GM18868 (cell line): ENCODE results near the gene HAUS5.
"Not testable (repeated sequence)": the region's sequence is repeated elsewhere in the genome, so short reads cannot be mapped to it uniquely, and the experiment has no call there.

Experiments
- ATAC-seq: cut with Tn5 transposase; IDR thresholded peaks from one replicate; pipeline ENCODE4 v1.9.1; 2021; ENCODE audit warnings: mild to moderate bottlenecking, moderate library complexity; ENCODE audit not compliant: unreplicated experiment

Gene HAUS5

GRCh38 chr19:35612559-35613321 lies at the start of gene HAUS5:
TSS of gene HAUS5 (plus strand) at chr19:35612735. CDS start at chr19:35612795, 60 bp downstream.
- ATAC-seq = peak; percentile 75

DNA sequence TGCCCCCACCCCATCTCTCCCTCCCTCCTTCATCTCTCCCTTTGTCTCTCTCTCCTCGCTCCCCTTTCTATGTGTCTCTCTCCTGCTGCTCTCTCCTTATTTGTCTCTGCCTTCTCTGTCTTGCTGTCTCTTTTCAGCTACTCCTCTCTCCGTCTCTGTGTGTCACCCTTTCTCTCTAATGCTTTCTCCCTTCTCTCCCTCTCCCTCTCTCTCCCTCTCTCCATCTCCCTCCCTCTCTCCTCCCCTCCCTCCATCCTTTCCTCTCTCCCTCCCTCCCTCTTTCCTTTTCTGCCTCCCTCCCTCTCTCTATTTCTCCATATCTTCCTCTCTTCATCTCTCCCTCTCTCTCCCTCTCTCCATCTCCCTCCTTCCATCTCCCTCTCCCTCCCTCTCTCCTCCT lies 49.8 kb upstream of the HAUS5 start:
- no peak for ATAC-seq

GRCh38 chr19:35563207-35563829 lies 49.2 kb upstream of the HAUS5 start, which contains the start of gene ATP4A:
TSS of gene ATP4A (minus strand) at chr19:35563658. CDS start at chr19:35563629, 29 bp downstream.
- no peak for ATAC-seq

GRCh38 chr19:35565016-35565856 lies 47.3 kb upstream of the HAUS5 start:
- ATAC-seq = no peak

- ATAC-seq = no peak
Measured at GRCh38 chr19:35566738-35567137, 45.8 kb upstream of the HAUS5 start.

- no peak for ATAC-seq
Measured at GRCh38 chr19:35569281-35569781, 43.2 kb upstream of the HAUS5 start.

- no peak for ATAC-seq
Measured at GRCh38 chr19:35571406-35571965, 41.0 kb upstream of the HAUS5 start.

DNA sequence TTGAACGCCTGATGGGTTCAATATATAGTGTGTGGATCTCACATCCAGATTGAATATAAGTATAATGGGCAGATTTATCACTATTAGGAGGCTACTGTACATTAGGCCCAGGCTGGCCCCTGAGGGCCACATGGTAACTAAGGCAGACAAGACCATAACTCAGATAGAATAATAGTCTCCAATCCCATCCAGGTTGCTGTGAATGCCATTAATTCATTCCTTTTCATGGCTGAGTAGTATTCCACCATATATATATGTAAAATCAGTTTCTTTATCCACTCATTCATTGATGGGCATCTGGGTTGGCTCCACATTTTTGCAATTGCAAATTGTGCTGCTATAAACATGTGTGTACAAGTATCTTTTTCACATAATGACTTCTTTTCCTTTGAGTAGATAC lies 34.6 kb upstream of the HAUS5 start:
- ATAC-seq = no peak

DNA sequence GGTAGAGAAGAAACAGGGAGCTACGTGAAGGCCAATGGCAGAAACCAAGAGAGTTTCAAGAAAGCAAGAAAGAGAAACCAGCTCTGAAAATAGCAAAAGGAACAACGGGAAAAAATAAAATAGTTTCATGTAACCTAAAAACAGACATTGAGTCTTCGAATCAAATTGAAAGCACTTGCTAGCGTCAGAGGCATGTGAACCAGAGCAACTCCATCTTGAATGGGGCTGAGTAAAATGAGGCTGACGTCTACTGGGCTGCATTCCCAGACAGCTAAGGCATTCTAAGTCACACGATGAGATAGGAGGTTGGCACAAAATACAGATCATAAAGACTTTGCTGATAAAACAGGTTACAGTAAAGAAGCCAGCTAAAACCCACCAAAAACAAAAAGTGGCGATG lies 33.8 kb upstream of the HAUS5 start:
- no peak for ATAC-seq

GRCh38 chr19:35582760-35583159 lies 29.8 kb upstream of the HAUS5 start:
- ATAC-seq = no peak

DNA sequence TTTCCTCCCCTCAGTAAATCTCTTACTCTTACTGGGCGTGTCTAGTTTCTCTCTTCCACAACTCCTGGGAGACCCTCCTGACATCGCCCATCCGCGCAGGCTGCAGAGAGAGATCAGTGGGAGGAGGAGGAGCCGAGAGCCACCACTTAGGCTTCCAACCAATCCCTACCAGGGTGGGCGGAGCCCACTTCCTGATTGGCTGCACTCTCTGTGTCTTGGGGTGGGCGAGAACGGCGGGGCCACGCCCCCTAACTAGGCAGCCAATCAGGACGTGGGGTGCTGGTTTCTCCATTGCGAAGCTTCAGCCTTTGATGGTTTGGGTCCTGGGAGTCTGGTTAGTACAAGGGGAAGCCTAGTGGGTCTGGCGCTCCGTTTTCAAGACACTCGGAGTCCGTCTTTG lies 26.7 kb upstream of the HAUS5 start, which contains the start of gene PMIS2:
Gene PMIS2, plus strand, starts transcription at position 326 of the 400 bp plus-strand sequence. CDS start 87 bp downstream, outside the sequence.
- no peak for ATAC-seq

- ATAC-seq = no peak
Measured at GRCh38 chr19:35587321-35587720, 25.2 kb upstream of the HAUS5 start.

DNA sequence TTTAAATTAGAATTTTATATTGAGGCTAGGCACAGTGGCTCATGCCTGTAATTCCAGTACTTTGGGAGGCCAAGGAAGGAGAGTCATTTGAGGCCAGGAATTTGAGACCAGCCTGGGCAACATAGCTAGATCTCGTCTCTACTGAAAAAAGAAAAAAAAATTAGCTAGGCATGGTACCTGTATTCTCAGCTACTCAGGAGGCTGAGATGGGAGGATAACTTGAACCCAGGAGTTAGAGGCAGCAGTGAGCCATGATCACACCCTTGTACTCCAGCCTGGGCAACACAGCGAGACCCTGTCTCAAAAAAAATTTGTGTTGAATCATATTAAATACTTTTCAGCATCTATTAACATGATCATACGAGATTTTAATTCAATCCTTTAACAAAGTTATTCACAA lies 21.7 kb upstream of the HAUS5 start:
- no peak for ATAC-seq

DNA sequence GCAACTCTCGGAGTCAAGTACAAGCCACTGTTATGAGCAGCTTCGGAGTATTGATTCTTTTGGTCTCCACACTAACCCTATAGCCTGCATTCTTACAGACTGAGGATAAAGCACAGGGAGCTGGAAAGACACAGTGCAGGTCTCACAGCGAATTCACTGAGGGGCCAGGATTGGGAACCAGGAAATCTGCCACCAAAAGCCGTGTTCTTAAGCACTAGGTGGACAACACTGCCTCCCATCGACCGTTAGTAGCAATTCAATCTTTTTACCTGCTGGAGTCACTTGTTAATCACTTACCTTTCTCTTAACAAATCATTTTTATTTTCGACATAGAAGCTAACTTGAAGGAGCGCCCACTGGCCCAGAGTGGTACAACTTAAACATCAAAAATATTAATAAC lies 20.3 kb upstream of the HAUS5 start:
- no peak for ATAC-seq

DNA sequence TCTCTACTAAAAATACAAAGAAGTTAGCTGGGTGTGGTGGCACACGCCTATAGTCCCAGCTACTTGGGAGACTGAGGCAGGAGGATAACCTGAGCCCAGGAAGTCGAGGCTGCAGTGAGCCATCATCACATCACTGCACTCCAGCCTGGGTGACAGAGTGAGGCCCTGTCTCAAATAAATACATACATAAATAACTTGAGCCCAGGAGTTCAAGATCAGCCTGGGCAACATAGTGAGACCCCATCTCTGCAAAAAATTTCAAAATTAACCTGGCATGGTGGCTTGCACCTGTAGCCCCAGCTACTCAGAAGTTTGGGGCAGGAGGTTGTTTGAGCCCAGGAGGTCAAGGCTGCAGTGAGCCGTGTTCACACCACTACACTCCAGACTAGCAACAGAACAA lies 17.5 kb upstream of the HAUS5 start:
- ATAC-seq = not testable (repeated sequence)

- no peak for ATAC-seq
Measured at GRCh38 chr19:35595928-35596327, 16.6 kb upstream of the HAUS5 start.

DNA sequence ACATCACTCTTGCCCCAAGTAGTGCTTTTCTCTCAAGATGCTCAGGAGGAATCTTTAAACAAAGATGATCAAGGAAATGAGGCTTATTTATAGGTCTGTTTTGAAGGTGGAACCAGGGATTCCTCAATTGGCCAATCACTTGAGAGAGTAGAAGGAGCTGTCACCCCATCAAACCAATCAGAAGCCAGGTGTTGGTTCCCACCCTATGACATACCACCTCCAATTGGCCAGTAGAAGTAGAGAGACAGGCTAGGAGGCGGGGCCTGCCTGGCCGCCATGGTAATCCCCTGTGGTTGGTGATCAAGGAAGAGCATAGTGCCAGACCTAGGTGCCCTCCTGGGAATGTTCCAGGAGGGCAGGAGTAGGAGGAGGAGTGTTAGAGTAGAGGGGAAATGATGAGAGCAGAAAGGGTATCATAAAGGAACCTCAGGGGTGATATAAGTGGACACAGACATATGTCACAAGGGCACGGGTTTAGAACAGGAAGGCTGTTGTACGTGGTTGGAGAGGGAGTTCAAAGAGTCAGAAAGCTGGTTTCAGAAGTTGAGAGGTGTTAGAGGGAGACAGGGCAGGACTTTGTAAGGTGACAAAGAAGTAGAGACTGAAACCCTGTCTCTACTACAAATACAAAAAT lies 16.1 kb upstream of the HAUS5 start:
- peak; percentile 50 for ATAC-seq

DNA sequence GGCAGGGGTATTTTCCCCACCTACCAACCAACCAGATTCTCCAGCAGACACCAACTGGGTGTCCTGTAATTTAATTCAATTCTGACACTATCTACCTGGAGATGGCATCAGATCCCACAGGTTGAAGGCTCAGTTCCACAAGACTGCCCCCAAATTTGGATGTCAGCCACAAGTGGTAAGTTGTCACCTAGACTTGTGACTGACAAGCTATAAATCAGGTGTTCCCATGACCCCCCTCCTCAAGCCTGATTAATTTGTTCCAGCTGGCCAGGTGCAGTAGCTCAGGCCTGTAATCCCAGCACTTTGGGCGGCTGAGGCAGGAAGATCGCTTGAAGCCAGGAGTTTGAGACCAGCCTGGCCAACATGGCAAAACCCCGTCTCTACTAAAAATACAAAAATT lies 10.6 kb upstream of the HAUS5 start:
- no peak for ATAC-seq

GRCh38 chr19:35604436-35604835 lies 8.1 kb upstream of the HAUS5 start:
- not testable (repeated sequence) for ATAC-seq

DNA sequence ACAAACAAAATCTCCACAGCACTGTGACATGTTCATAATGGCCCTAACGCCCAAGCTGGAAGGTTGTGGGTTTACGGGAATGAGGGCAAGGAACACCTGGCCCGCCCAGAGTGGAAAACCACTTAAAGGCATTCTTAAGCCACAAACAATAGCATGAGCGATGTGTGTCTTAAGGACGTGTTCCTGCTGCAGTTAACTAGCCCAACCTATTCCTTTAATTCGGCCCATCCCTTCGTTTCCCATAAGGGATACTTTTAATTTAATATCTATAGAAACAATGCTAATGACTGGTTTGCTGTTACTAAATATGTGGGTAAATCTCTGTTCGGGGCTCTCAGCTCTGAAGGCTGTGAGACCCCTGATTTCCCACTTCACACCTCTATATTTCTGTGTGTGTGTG lies 5.4 kb upstream of the HAUS5 start:
- not testable (repeated sequence) for ATAC-seq
